Left ventricle myocardium inferior (tissue), 1 donor: ENCODE results near the gene RPS16. TPM values are rescaled to one million over a fixed set of nuclear protein-coding genes. Genes with fewer than 3 reads are reported as not detected.
A peak's percentile ranks its signal among the peaks of the same experiment; 100 is the strongest.

Experiments
- DNase-seq: peaks from one replicate; pipeline ENCODE4 v3.0.0-alpha.2; 2020
- H3K27ac ChIP-seq: fragments of 200-600 bp; replicated peaks from 2 replicates; pipeline ENCODE4 v1.8.0; 2021
- H3K27me3 ChIP-seq: fragments of 200-600 bp; 2 replicates; pipeline ENCODE4 v1.8.0; 2021; ENCODE audit warnings: low read depth
- H3K36me3 ChIP-seq: fragments of 200-600 bp; 2 replicates; pipeline ENCODE4 v1.8.0; 2021
- H3K4me1 ChIP-seq: fragments of 200-600 bp; 2 replicates; pipeline ENCODE4 v1.8.0; 2021
- H3K4me3 ChIP-seq: fragments of 200-600 bp; 2 replicates; pipeline ENCODE4 v1.8.0; 2021; ENCODE audit warnings: mild to moderate bottlenecking, moderate library complexity
- H3K9me3 ChIP-seq: fragments of 200-600 bp; replicated peaks from 2 replicates; pipeline ENCODE4 v1.8.0; 2021
- intact Hi-C: fragments of 100-400 bp; cut with micrococcal nuclease; formaldehyde crosslinking; loops from one replicate; pipeline ENCODE4 v1.11.0; 2022
- total RNA-seq: library from RNA; stranded (reverse); fragmentation: NEBNext Ultra II Directional; extraction: Animal tissue kit (Norgen Biotek cat#: 25700); gene quantifications from one replicate; pipeline ENCODE4 v1.2.1, GENCODE V29; 2021
- TF ChIP-seq, protein P1 (sequence below): fragments of 200-600 bp; IDR thresholded peaks from 2 replicates; pipeline ENCODE4 v1.8.0; 2021; ENCODE audit warnings: antibody characterized with exemption, mild to moderate bottlenecking, borderline replicate concordance
- donor health status: DM: no; HTN: yes; CAD: no; lungs with severe emphysema.

The RPS16 gene
- total RNA-seq, 1 donor from 2014 or later = 1,107 TPM

- peak; percentile 87 for DNase-seq
- Histone ChIP-seq H3K27ac (peak overlapping the region; percentile 99), H3K36me3 (peaks cover 16% of the 10 kb centered on the region), H3K9me3 (no peaks in the 10 kb centered on the region), H3K27me3 (no peaks in the 10 kb centered on the region), H3K4me1 (peaks cover 87% of the 10 kb centered on the region), H3K4me3 (peak overlapping the region; percentile 87)
- TF ChIP-seq, protein P1, sequence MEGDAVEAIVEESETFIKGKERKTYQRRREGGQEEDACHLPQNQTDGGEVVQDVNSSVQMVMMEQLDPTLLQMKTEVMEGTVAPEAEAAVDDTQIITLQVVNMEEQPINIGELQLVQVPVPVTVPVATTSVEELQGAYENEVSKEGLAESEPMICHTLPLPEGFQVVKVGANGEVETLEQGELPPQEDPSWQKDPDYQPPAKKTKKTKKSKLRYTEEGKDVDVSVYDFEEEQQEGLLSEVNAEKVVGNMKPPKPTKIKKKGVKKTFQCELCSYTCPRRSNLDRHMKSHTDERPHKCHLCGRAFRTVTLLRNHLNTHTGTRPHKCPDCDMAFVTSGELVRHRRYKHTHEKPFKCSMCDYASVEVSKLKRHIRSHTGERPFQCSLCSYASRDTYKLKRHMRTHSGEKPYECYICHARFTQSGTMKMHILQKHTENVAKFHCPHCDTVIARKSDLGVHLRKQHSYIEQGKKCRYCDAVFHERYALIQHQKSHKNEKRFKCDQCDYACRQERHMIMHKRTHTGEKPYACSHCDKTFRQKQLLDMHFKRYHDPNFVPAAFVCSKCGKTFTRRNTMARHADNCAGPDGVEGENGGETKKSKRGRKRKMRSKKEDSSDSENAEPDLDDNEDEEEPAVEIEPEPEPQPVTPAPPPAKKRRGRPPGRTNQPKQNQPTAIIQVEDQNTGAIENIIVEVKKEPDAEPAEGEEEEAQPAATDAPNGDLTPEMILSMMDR = no peak
- intact Hi-C loops = no loop called here
Observed at GRCh38 chr19:39410017-39410830, 25.5 kb downstream of the RPS16 start.

- peak; percentile 95 for DNase-seq
- TF ChIP-seq, protein P1 = no peak
- intact Hi-C loops = no loop called here
- H3K9me3 ChIP-seq = no peaks in the 10 kb centered on the region
- H3K4me3 ChIP-seq = peak overlapping the region; percentile 87
- H3K27ac ChIP-seq = peak overlapping the region; percentile 99
- H3K36me3 ChIP-seq = peaks cover 16% of the 10 kb centered on the region
- peaks cover 87% of the 10 kb centered on the region for H3K4me1 ChIP-seq
- no peaks in the 10 kb centered on the region for H3K27me3 ChIP-seq
Observed at GRCh38 chr19:39409208-39410016, 26.3 kb downstream of the RPS16 start.

DNA sequence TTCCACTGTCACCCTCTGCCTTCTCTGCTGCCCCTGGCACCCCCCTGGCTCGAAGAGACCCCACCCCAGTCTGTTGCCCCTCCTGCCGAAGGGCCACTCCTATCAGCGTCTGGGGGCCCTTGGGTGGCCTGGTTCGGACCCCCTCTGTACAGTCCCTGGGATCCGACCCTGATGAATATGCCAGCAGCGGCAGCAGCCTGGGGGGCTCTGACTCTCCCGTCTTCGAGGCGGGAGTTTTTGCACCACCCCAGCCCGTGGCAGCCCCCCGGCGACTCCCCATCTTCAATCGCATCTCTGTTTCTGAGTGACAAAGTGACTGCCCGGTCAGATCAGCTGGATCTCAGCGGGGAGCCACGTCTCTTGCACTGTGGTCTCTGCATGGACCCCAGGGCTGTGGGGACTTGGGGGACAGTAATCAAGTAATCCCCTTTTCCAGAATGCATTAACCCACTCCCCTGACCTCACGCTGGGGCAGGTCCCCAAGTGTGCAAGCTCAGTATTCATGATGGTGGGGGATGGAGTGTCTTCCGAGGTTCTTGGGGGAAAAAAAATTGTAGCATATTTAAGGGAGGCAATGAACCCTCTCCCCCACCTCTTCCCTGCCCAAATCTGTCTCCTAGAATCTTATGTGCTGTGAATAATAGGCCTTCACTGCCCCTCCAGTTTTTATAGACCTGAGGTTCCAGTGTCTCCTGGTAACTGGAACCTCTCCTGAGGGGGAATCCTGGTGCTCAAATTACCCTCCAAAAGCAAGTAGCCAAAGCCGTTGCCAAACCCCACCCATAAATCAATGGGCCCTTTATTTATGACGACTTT, 27.1 kb downstream of the RPS16 start:
- Histone ChIP-seq H3K4me1 (peaks cover 85% of the 10 kb centered on the region), H3K27ac (peak overlapping the region; percentile 99), H3K27me3 (no peaks in the 10 kb centered on the region), H3K36me3 (peaks cover 16% of the 10 kb centered on the region), H3K9me3 (no peaks in the 10 kb centered on the region), H3K4me3 (peak overlapping the region; percentile 87)
- intact Hi-C loops = no loop called here
- no peak for DNase-seq
- TF ChIP-seq, protein P1 = no peak

DNA sequence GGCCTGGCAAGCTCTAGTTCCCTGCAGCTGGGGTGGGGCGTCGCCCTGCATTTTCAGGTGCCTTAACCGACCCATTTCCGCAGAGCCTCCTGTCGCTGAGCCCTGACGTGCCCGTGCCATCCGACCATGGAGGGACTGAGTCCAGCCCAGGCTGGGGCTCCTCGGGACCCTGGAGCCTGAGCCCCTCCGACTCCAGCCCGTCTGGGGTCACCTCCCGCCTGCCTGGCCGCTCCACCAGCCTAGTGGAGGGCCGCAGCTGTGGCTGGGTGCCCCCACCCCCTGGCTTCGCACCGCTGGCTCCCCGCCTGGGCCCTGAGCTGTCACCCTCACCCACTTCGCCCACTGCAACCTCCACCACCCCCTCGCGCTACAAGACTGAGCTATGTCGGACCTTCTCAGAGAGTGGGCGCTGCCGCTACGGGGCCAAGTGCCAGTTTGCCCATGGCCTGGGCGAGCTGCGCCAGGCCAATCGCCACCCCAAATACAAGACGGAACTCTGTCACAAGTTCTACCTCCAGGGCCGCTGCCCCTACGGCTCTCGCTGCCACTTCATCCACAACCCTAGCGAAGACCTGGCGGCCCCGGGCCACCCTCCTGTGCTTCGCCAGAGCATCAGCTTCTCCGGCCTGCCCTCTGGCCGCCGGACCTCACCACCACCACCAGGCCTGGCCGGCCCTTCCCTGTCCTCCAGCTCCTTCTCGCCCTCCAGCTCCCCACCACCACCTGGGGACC, 27.9 kb downstream of the RPS16 start:
- Histone ChIP-seq H3K27ac (peak overlapping the region; percentile 99), H3K27me3 (no peaks in the 10 kb centered on the region), H3K4me1 (peaks cover 85% of the 10 kb centered on the region), H3K36me3 (peaks cover 16% of the 10 kb centered on the region), H3K9me3 (no peaks in the 10 kb centered on the region), H3K4me3 (peak overlapping the region; percentile 87)
- intact Hi-C loops = no loop called here
- TF ChIP-seq, protein P1 = no peak
- peak; percentile 56 for DNase-seq

DNA sequence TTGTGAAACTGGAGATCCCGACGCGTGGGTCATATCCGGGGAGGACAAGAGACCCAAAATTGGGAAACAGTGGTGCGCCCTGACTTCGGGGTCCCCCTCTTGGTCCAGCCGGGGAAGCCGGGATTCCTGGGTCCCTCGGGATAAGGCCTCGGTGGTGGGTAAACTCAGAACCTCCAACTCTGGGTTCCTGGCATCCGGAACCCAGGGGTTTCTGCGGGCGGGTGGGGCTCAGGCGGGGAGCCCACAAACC, 28.4 kb downstream of the RPS16 start:
- Histone ChIP-seq H3K4me3 (peak overlapping the region; percentile 87), H3K27ac (peak overlapping the region; percentile 99), H3K27me3 (no peaks in the 10 kb centered on the region), H3K9me3 (no peaks in the 10 kb centered on the region), H3K4me1 (peaks cover 86% of the 10 kb centered on the region), H3K36me3 (peaks cover 16% of the 10 kb centered on the region)
- DNase-seq = no peak
- TF ChIP-seq, protein P1 = no peak
- intact Hi-C loops = no loop called here
